ENCODE measurements around the gene FBXW7. TPM values are rescaled to one million over a fixed set of nuclear protein-coding genes. Genes with fewer than 3 reads are reported as not detected.

The FBXW7 gene
- total RNA-seq, 1 donor from 2014 or later: 128 TPM

DNA sequence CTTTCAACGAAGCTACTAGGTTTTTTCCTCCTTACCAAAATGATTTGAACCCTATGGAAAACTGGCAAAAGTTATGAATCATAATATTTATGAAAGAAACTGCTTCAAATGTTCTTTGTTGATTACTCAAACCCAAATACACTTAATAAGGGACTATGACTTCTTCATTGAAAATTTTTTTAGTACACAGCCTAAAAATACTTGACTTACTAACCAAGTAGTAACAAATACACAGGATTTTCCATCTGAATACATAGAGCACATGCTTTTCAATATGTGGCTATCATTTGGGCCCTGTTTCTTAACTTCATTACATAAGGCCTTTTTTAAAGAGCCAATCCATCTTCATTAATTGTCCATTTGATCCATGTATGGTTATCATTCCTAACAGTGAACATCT, 171.5 kb downstream of the FBXW7 start:
- Histone ChIP-seq H3K4me3 (no peak overlapping the region), H3K9me3 (peaks cover 0 to 4% of the 10 kb centered on the region in 2 donors), H3K4me1 (peaks cover 0 to 3% of the 10 kb centered on the region in 2 donors), H3K36me3 (no peaks in the 10 kb centered on the region), H3K27ac (no peak overlapping the region), H3K27me3 (no peaks in the 10 kb centered on the region)
- TF ChIP-seq, protein P1, sequence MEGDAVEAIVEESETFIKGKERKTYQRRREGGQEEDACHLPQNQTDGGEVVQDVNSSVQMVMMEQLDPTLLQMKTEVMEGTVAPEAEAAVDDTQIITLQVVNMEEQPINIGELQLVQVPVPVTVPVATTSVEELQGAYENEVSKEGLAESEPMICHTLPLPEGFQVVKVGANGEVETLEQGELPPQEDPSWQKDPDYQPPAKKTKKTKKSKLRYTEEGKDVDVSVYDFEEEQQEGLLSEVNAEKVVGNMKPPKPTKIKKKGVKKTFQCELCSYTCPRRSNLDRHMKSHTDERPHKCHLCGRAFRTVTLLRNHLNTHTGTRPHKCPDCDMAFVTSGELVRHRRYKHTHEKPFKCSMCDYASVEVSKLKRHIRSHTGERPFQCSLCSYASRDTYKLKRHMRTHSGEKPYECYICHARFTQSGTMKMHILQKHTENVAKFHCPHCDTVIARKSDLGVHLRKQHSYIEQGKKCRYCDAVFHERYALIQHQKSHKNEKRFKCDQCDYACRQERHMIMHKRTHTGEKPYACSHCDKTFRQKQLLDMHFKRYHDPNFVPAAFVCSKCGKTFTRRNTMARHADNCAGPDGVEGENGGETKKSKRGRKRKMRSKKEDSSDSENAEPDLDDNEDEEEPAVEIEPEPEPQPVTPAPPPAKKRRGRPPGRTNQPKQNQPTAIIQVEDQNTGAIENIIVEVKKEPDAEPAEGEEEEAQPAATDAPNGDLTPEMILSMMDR (IDR thresholded peaks at IDR 0.05): no peak
- intact Hi-C loops (cut with DNase I): no loop called here
- no peak for DNase-seq (ENCODE audit: low spot score in 2 of 2)

DNA sequence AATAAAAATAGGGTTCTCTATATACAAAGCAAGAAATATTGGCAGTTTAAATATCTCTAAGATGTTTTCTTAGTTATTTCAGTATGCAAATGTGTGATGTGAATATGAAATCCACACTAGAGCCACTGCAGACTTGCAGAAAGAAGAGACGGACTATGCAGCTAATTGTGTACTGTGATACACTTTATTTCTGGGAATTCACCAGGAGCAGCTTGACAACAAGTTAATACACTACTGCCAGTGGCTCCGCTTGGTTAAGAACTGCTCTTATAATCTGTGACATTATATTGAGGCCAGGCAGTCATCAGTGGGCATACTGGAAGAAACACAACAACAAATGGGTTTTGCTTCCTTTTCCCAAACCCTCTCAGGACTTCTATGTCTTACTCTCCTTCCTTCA, 172.0 kb downstream of the FBXW7 start:
- H3K9me3 ChIP-seq: peaks cover 0 to 4% of the 10 kb centered on the region in 2 donors
- TF ChIP-seq, protein P1 (IDR thresholded peaks at IDR 0.05): no peak
- no peak overlapping the region for H3K27ac ChIP-seq
- intact Hi-C loops (cut with DNase I): no loop called here
- no peak overlapping the region for H3K4me3 ChIP-seq
- H3K27me3 ChIP-seq: no peaks in the 10 kb centered on the region
- H3K36me3 ChIP-seq: no peaks in the 10 kb centered on the region
- H3K4me1 ChIP-seq: peaks cover 0 to 3% of the 10 kb centered on the region in 2 donors
- DNase-seq (ENCODE audit: low spot score in 2 of 2): no peak

DNA sequence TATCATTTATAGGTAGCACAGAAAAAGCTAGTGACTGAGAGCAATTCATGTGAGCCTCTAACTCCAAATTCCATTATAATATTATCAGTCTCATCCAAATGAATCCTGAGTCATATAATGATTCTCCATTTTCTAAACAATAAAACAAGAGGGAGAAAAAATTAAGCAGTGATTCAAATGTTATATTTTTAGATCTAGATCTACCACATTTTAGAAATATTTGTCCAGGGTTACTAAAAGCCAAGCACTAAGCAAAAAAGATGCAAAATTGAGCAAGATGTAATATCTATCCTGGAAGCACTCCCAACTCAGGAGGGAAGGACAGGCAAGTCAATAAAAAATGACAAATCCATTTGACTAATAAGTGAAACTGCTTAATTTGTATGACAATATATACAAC, 172.8 kb downstream of the FBXW7 start:
- H3K27ac ChIP-seq: no peak overlapping the region
- TF ChIP-seq, protein P1 (IDR thresholded peaks at IDR 0.05): no peak
- H3K9me3 ChIP-seq: peaks cover 0 to 4% of the 10 kb centered on the region in 2 donors
- intact Hi-C loops (cut with DNase I): no loop called here
- peaks cover 0 to 3% of the 10 kb centered on the region in 2 donors for H3K4me1 ChIP-seq
- no peaks in the 10 kb centered on the region for H3K36me3 ChIP-seq
- no peak for DNase-seq (ENCODE audit: low spot score in 2 of 2)
- H3K4me3 ChIP-seq: no peak overlapping the region
- no peaks in the 10 kb centered on the region for H3K27me3 ChIP-seq

DNA sequence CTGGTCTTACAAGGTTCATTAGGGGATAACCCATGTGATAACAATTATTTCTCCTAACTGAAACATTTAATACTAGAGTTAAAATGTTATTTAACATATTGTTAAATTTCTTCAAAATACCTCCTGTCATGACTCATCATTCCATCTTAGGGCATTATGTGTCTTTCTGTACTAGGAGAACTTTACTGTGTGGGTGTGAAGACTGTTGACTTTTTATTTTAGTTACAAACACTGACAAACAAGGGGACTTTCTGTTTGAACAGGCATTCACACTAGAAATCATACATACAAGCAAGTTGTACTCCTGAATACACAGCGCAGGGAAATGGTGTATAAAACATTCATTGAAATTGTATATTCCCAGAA, 175.9 kb downstream of the FBXW7 start:
- H3K27me3 ChIP-seq: no peaks in the 10 kb centered on the region
- H3K9me3 ChIP-seq: no peaks in the 10 kb centered on the region
- intact Hi-C loops (cut with DNase I): no loop called here
- TF ChIP-seq, protein P1 (IDR thresholded peaks at IDR 0.05): no peak
- H3K4me1 ChIP-seq: peaks cover 0 to 3% of the 10 kb centered on the region in 2 donors
- no peak overlapping the region for H3K27ac ChIP-seq
- DNase-seq (ENCODE audit: low spot score in 2 of 2): no peak
- H3K4me3 ChIP-seq: no peak overlapping the region
- no peaks in the 10 kb centered on the region for H3K36me3 ChIP-seq

DNA sequence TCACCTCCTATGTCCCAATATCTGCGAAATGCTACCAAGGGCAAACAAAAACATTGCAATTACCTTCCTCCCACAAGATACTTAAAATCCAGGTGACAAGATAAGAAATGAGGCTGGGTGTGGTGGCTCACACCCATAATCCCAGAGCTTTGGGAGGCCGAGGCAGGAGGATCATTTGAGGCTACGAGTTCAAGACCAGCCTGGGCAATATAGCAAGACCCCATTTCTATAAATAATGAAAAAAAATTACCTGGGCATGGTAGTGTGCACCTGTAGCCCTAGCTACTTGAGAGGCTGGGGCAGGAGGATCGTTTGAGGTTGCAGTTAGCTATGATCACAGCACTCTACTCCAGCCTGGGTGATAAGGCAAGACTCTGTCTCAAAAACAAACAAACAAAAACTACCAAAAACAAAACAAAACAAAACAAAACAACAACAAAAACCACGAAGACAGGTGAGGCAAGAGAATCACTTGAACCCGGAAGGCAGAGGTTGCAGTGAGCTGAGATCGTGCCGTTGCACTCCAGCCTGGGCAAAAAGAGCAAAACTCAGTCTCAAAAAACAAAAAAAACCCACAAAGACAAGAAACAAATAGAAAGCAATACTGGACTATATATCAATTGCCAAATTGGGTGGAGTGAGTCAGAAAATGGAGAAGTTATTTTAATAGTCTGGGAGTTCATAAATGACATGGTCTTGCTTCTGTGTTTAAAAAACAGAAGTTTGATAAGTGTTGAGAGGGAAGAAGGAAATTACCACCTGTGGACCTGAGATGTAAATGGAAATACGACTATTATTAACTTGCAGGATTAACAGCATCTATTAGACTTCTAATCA, 176.5 kb downstream of the FBXW7 start:
- intact Hi-C loops (cut with DNase I): loop anchor here (10.0 kb wide), 1 partner anchor 595 kb away; the partner anchor contains the start of gene GATB

More for the DNA sequence above, 176.5 kb downstream of the FBXW7 start:
- Histone ChIP-seq H3K27ac (no peak overlapping the region), H3K4me3 (no peak overlapping the region), H3K36me3 (no peaks in the 10 kb centered on the region), H3K9me3 (no peaks in the 10 kb centered on the region), H3K27me3 (no peaks in the 10 kb centered on the region), H3K4me1 (peaks cover 0 to 3% of the 10 kb centered on the region in 2 donors)
- TF ChIP-seq, protein P1 (IDR thresholded peaks at IDR 0.05): no peak
- no peak for DNase-seq (ENCODE audit: low spot score in 2 of 2)

Measured in ascending aorta (tissue), 2 donors.